Liver (tissue), 3 donors: Measurements from ENCODE around the gene FAM43A.

Experiments used
- GABPA ChIP-seq, 2 donors: IDR thresholded peaks in 1 of 2; conservative IDR thresholded peaks in 1 of 2; 2 replicates each; pipeline ENCODE4 v1.6.1; 2016; ENCODE audit warnings: antibody characterized with exemption in 2 of 2, mild to moderate bottlenecking in 1 of 2, moderate library complexity in 1 of 2
- HNF4A ChIP-seq, 2 donors: conservative IDR thresholded peaks; 2 replicates each; pipeline ENCODE4 v1.6.1; 2016; ENCODE audit warnings: antibody characterized with exemption in 2 of 2, mild to moderate bottlenecking in 2 of 2
- JUND ChIP-seq, 2 donors: IDR thresholded peaks; 2 replicates each; pipeline ENCODE4 v1.6.1; 2016; ENCODE audit warnings: antibody characterized with exemption in 2 of 2
- TF ChIP-seq, protein P1 (sequence below): fragments of 150-350 bp; IDR thresholded peaks from 2 replicates; pipeline ENCODE4 v1.5.1; 2017; ENCODE audit warnings: improper control_type of control experiment, low read depth, low read length; ENCODE audit not compliant: missing input control
- TF ChIP-seq, protein P2 (sequence below): IDR thresholded peaks from 2 replicates; pipeline ENCODE4 v1.6.1; 2016; ENCODE audit warnings: antibody characterized with exemption
- TF ChIP-seq, protein P3 (sequence below): IDR thresholded peaks from 2 replicates; pipeline ENCODE4 v1.6.1; 2016; ENCODE audit warnings: antibody characterized with exemption, mild to moderate bottlenecking
- TF ChIP-seq, protein P4 (sequence below): IDR thresholded peaks from 2 replicates; pipeline ENCODE4 v1.6.1; 2016; ENCODE audit warnings: antibody characterized with exemption
- donor health status: healthy.
- donor health status: healthy.

DNA sequence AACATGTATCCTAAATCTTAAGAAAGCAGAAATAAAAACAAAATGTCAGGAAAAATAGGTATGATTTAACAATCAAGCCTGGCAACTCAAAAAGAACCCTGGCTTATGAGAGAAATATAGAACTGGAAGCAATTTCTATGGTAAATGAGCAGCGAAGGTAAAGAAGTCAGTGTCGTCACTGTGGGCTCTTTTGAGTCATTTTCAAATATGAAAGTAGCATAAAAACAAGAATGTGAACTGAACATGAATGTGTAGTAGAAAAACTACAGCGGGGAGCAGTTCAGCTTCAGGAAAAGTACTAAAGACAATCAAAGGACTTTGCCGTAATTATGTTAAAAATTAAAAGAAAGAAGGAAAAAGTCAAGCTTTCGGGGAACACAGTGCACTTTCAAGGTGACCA, 31.2 kb upstream of the FAM43A start:
- TF ChIP-seq, protein P1, sequence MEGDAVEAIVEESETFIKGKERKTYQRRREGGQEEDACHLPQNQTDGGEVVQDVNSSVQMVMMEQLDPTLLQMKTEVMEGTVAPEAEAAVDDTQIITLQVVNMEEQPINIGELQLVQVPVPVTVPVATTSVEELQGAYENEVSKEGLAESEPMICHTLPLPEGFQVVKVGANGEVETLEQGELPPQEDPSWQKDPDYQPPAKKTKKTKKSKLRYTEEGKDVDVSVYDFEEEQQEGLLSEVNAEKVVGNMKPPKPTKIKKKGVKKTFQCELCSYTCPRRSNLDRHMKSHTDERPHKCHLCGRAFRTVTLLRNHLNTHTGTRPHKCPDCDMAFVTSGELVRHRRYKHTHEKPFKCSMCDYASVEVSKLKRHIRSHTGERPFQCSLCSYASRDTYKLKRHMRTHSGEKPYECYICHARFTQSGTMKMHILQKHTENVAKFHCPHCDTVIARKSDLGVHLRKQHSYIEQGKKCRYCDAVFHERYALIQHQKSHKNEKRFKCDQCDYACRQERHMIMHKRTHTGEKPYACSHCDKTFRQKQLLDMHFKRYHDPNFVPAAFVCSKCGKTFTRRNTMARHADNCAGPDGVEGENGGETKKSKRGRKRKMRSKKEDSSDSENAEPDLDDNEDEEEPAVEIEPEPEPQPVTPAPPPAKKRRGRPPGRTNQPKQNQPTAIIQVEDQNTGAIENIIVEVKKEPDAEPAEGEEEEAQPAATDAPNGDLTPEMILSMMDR = no peak
- TF ChIP-seq JUND (IDR thresholded peaks at IDR 0.05) (no peak), HNF4A (conservative IDR thresholded peaks at IDR 0.05) (no peak), GABPA (IDR thresholded peaks at IDR 0.05 in 1 of 2, conservative IDR thresholded peaks at IDR 0.05 in 1 of 2) (no peak)
- TF ChIP-seq, protein P2, sequence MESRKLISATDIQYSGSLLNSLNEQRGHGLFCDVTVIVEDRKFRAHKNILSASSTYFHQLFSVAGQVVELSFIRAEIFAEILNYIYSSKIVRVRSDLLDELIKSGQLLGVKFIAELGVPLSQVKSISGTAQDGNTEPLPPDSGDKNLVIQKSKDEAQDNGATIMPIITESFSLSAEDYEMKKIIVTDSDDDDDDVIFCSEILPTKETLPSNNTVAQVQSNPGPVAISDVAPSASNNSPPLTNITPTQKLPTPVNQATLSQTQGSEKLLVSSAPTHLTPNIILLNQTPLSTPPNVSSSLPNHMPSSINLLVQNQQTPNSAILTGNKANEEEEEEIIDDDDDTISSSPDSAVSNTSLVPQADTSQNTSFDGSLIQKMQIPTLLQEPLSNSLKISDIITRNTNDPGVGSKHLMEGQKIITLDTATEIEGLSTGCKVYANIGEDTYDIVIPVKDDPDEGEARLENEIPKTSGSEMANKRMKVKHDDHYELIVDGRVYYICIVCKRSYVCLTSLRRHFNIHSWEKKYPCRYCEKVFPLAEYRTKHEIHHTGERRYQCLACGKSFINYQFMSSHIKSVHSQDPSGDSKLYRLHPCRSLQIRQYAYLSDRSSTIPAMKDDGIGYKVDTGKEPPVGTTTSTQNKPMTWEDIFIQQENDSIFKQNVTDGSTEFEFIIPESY = no peak
- TF ChIP-seq, protein P3, sequence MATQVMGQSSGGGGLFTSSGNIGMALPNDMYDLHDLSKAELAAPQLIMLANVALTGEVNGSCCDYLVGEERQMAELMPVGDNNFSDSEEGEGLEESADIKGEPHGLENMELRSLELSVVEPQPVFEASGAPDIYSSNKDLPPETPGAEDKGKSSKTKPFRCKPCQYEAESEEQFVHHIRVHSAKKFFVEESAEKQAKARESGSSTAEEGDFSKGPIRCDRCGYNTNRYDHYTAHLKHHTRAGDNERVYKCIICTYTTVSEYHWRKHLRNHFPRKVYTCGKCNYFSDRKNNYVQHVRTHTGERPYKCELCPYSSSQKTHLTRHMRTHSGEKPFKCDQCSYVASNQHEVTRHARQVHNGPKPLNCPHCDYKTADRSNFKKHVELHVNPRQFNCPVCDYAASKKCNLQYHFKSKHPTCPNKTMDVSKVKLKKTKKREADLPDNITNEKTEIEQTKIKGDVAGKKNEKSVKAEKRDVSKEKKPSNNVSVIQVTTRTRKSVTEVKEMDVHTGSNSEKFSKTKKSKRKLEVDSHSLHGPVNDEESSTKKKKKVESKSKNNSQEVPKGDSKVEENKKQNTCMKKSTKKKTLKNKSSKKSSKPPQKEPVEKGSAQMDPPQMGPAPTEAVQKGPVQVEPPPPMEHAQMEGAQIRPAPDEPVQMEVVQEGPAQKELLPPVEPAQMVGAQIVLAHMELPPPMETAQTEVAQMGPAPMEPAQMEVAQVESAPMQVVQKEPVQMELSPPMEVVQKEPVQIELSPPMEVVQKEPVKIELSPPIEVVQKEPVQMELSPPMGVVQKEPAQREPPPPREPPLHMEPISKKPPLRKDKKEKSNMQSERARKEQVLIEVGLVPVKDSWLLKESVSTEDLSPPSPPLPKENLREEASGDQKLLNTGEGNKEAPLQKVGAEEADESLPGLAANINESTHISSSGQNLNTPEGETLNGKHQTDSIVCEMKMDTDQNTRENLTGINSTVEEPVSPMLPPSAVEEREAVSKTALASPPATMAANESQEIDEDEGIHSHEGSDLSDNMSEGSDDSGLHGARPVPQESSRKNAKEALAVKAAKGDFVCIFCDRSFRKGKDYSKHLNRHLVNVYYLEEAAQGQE = no peak
- TF ChIP-seq, protein P4, sequence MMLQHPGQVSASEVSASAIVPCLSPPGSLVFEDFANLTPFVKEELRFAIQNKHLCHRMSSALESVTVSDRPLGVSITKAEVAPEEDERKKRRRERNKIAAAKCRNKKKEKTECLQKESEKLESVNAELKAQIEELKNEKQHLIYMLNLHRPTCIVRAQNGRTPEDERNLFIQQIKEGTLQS = no peak
